Epidermal melanocyte (primary cell): ENCODE measurements around the gene RAX2.
"Not testable (repeated sequence)": the region's sequence is repeated elsewhere in the genome, so short reads cannot be mapped to it uniquely, and the experiment has no call there.

Experiments used
- DNase-seq: peaks from one replicate; pipeline ENCODE4 v3.0.0; 2011; ENCODE audit warnings: low spot score; ENCODE audit not compliant: insufficient read length

The RAX2 gene

DNA sequence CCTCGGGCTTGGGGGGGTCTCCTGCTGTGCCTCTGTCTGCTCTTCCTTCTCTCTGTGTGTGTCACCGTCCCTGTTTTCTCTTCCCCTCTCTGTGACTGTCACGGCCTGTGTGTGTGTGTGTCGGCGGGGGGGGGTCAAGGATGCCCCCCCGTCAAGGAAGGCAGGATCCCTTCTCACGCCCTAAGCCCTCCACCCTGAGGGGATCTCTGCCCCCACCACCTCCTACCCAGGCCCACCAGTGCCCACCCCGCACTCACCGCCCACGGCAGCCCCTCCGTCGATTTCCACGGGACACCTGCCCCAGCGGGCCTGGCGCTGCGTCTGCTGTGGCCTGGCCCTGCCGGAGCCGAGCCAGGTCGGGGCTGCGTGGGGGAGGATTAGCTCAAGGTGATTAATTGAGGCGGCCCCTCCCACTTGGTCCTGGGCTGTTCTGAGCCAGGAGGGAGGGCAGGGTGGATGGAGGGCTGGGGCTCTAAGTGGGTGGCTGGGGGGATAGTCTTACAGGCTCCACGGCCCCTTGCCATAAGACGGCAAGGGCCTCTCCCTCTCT is at the start of gene RAX2:
RAX2 (minus strand) TSS at position 323 of the 550 bp plus-strand sequence. CDS start 486 bp downstream, outside the sequence.
- DNase-seq = no peak

DNA sequence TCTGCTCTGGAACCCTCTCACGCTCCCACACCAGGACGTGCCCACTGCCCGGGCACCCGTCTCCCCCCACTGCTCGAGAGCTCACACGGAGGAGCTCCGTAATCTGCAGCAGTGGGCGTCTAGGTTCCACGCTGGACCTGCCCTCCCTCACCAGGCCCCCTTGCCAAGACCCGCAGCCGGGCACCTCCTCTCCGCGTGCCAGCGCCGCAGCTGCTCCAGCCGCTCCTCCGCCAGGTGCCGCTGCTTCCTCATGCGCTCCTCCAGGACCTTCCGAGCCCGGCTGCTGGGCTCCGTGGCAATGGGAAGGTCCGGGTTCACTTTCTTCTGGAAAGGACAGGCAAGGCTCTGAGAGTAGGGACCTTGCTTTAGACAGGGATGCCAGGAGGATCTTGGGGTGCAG is 49.1 kb upstream of the RAX2 start:
- no peak for DNase-seq

DNA sequence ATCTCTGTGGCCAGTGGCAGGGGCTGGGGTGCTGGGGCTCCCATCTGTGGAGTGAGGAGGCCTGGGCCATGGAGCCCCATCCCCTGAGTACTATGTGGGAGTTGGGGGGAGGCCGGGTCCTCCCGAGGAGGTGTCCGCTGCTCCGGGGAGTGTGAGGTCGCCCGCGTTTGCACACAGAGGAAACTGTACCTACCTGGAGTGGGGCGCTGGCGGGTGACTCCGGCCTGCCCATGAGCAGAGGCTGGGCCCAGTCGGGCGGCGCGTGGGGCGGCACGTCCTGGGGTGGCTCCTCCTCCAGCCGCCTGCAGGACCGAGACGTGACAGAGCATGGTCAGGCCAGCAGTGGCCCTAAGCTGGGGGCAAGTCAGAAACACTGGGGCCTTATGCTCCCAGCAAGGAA is 48.0 kb upstream of the RAX2 start:
- DNase-seq = no peak

DNA sequence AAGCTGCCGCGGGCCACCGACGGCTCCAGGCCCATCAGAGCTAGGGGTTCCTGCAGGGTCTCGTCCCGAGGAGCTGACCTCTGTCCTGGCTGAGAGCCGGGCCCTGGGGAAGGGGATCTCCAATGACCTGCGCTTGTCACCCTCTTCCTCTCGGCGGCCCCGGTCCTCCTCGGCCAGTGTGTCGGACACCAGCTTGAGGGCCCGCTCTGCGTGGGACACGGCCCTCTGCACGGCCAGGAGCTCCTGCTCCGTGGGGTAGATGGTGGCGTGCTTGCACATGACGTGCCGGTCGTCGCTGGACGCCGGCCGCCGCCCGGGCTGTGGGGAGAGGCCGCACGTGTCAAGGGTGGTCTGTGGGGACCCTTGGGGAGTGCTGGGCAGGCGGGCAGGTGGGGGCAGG is 46.9 kb upstream of the RAX2 start:
- DNase-seq = no peak

DNA sequence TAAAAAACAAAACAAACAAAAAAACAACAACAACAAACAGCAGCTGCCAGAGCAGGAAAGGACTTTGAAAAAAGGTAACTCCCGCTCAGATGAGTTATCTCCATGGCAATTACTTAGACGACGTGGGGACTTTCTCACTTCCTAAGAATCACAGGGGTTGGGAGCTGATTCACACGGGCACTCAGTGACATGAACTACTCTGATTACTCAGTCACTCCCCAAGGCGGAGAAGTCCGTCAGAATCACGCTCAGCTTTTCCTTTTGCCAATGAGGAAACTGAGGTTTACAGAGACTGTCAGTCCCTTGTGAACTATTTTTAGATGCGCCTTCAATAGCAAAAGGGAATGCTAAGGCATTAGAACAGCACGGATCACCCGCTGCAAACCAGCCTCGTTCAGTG is 46.4 kb upstream of the RAX2 start:
- no peak for DNase-seq

DNA sequence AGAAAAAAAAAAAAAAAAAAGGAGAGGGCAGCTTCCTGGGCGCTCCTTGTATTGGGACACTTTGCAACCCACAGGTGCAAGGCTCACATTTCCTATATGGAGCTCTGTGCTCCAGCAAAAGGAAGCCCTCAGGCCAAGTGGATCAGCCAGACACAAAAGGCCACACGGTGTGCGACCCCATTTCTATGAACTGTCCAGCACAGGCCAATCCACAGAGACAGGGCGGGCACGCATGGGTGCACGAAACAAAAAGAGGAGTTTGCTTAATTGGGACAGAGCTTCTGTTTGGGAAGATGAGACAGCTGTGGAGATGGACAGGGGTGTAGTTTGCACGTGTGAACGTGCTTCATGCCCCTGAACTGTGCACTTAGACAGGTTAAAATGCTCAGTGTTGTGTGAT is 45.7 kb upstream of the RAX2 start:
- no peak for DNase-seq

DNA sequence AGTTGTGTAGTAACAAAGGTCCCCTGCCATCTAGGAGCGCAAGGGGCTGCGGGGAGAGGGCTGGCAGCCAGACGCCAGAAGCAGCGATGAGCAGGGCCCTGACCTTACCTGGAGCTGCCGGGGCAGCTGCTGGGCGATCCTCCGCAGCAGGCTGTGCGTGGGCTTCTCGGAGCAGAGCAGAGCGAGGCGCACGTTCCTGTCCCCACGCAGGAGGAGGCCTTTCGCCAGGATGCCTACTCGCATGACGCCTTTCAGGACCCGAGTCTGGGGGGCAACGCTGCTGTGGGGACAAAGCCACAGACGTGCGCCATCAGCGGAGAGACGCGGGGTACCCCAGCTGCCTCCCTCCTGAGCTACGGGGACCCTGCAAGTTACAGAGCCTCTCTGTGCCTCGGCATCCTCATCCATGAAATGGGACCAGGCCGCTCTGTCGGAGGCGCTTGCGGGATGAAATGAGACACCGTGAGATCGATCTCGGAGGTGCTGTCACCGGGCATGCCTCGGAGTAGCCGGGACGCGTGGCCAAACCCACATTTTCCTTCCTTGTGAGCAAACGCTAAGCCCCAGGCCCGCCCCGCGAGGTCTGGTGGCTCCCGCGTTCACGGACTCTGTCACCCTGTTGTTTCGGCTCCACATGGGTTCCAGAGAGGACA is 44.7 kb upstream of the RAX2 start:
- no peak for DNase-seq

DNA sequence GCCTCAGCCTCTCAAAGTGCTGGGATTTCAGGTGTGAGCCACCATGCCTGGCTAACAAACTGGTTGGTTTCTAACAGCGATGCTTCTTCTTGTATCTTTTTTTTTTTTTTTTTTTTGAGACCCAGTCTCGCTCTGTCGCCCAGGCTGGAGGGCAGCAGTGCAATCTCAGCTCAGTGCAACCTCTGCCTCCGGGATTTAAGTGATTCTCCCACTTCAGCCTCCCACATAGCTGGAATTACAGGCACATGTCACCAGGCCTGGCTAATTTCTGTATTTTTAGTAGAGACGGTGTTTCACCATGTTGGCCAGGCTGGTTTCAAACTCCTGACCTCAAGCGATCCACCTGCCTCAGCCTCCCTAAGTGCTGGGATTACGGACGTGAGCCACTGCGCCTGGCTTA is 44.1 kb upstream of the RAX2 start:
- DNase-seq = not testable (repeated sequence)

DNA sequence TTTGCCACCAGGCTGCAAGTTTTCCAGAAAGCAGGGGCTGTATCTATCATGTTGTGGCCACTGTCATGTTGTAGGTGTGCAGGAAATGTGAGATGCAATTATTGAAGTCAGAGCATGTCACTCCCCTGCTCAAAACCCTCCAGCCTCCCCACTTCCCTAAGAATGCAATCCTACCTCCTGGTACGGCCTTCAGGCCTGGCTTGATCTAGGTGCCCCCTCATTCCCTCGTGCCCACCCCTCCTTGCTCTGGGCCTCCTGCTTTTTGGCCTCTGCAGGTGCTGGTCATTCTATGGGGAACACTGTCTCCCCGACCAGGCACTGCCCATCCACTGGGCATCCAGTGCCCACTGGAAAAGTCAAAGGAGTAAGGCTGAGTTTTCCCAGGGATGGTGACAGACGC is 42.6 kb upstream of the RAX2 start:
- no peak for DNase-seq

DNA sequence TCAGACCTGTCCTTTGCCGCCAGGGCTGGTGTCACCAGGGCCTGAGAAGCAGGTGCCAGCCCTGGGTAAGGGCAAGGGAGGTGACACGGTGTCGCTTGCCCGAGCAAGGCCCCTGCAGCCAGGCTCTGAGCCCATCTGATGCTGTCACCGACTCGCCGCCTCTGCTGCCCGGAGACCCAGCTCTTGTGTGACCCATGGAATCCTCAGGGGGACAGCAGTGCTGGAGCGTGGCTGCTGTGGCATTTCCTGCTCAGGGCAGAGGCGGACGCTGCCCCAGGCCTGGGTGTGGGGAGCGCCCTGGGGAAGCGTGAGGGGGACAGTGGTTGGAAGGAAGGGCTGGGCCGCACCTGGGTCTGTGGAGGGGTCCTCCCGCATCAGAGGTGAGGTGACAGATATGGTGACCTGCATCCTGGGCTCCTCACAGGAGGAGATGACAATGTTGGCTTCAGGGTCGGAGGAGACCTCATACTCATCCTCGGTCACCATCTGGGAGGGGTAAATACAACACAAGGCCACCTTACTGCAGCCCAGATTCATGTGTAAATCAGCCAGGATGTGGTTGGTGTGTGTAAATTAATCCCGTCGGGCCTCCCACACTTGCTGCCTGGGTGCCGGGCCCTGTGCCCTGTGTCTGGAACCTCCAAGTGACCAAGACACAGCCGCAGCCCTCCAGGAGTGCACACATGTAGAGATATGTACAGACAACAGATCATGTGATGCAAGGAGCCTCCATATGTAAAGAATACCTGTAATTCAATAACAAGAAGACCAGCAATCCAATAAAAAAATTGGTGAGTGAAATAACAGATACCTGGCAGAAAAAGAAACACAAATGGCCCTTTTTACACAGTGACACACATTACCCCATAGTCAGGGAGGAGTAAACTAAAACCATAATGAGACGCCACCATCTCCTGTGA is 41.7 kb upstream of the RAX2 start:
- no peak for DNase-seq

DNA sequence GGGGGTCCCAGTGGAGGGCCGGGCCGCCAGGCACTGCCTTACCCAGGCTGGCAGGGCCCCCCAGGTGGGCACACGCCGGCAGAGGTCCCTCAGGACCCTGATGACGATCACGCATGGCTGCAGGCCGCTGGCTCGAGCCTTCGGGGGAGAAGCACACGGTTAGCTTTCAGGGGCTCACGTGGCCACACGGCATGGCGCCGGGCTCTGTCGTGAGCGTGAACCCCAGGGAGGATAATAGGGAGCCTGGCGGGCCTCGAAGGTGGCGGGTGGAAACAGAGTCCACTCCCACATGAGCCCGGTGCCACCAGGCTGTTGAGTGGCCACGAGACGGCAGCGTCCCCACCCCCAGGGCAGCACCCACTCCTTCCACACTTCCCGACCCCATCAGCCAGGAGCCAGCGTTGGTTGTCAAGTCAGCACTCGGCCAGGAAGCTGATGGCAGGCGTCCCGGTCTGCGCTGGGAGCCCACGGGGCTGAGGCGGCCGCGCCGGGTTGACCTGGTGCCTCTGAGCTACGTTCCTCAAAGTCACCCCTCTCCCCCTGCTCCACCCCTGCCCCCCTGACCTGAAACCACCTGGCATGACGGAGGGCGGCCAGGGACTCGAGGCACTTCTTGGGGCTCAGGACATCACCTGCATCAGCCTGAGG is 38.8 kb upstream of the RAX2 start:
- DNase-seq = no peak

DNA sequence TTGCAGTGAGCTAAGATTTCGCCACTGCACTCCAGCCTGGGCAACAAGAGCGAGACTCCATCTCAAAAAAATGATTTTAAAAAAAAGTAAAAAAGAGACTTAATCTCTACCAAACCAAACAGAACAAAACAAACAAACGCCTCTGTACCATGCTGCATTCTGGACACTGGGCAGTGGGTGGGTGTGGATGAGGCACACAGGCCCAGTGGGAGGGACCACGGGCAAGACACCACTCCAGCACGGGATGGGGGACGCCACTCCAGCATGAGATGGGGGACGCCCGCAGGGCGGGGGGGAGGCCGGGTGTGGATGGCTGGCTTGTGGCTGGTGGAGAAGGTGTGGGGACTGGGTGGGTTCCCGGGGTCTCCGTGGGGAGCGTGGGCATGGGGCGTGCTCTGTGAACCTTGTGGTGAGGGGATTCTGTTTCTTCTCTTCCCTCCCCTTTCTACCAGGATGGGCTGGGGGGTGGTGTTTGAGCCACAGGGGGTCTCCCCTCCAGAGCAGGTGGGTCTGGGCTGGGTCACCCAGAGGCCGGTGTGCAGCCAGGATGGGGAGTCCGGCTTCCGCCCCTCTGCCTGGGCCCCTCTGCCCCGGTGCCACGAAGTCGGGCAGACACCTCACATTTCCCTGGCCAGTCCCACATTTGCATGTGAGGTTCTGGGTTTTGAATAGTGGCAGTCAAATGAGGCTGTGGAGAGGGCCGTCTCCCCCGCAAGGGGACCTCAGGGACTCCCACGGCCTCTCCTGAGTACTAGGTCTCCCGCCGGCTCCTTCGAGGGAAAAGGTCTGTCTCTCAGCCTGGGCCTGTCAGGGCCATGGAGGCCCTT is 38.1 kb upstream of the RAX2 start:
- no peak for DNase-seq

DNA sequence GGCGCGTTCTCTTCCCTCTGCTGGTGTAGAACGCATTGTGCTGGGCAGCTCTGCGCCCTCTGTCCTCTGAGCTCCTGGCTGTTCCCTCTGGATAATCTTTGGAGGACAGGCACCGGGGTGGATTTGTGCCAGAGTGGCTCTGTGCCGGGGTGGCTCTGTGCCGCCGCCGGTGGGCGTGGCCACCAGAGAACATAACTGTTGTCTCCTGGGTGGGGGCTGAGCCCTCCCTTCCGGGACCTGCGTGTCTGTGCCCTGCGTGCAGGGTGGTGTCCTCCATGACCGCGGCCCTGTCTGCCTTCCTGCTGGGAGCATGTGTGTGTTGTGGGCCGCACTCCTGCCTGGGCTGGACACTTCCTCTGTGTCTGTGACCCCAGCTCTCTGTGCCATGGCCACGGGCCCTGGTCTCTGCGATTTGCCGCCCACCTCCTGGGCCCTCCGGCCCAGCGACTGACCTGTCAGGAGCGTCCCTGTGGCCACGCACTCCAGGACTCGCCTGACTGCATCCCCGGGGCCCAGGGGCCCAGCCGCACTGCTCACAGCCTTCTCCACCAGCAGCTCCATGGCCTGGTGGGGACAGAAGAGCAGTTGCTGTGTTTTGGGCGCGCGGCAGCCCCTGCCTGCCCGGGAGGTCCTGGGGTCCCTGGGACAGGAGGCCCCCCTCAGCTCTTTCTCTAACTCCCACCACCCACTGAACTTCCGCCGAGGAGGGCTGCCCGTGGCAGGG is 36.6 kb upstream of the RAX2 start:
- no peak for DNase-seq

DNA sequence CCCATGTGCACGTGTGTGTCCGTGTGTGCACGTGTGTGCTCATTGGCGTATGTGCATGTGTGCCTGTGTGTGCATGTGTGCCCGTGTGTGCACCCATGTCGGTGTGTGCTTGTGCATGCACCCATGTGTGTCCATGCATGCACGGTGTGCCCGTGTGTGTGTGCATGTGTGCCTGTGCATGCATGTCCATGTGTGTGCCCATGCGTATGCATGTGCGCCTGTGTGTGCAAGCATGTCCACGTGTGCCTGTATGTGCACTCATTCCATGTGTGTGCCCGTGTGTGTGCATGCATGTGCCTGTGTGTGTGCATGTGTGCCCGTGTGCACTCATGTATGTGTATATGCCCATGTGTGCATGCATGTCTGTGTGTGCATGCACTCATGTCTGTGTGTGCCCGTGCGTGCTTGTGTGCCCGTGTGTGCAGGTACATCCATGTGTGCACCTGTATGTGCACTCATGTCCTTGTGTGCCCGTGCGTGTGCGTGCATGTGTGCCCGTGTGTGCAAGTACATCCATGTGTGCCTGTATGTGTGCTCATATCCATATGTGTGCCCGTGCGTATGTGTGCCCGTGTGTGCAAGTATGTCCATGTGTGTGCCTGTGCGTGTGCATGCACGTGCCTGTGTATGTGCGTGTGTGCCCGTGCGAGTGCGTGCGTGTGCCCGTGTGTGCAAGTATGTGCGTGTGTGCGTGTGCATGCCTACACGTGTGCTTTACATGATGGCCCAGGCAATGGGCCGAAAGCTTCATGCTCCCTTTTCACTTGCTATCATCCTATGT is 35.7 kb upstream of the RAX2 start:
- no peak for DNase-seq

DNA sequence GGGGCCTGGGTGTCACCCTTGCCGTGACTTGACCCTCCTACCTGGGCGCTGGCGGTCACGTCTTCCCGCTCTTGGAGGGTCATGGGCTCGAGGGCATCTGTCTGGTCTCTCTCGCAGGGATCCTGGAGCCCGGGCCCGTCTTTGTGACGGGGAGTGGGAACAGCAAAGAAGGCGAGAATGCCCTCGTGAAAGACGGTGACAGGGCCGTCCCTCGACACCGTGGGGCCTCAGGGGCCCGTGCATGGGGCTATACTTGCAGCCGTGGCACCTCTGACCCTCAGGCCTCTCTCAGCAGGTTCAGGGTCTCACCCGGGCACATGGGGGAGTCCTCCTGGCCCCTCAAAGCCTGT is 35.1 kb upstream of the RAX2 start:
- DNase-seq = no peak

DNA sequence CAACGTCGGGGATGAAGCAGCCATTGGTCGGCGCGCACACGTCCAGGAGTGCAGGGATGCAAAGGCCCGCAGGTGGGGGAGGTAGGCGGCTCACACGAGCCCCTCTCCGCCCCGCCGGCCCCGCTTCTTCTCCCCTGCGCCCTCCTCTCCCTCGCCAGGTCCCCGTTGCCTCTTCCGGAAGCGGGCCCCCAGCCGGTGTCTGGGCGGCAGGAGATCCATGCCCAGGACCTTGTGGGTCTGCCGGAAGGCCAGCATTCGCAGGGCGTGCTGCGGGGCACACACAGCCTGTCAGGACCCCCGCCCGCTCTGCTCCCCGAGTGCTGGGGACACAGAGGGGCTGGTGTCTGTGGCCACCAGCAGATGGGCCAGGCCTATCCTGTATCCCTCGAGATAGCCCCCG is 33.8 kb upstream of the RAX2 start:
- DNase-seq = no peak

DNA sequence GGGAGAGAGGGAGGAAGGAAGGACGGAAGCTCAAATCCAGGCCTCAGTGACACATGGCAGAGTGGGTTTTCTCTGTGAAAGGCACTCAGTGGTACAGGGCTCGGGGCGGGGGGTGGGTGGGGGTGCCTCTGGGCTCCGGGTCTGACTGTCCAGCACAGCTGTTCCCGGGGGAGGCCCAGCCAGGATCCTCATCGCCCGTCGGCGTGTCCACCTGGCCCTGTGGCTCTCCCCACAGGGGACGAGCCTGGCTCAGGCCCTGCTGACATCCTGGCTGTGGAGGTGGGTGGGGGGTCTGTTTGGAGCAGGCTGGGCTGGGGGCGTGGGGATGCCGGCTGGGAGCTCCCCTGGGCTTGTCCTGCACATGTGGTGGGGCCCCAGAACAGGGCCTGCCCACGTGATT is 32.4 kb upstream of the RAX2 start:
- DNase-seq = no peak

DNA sequence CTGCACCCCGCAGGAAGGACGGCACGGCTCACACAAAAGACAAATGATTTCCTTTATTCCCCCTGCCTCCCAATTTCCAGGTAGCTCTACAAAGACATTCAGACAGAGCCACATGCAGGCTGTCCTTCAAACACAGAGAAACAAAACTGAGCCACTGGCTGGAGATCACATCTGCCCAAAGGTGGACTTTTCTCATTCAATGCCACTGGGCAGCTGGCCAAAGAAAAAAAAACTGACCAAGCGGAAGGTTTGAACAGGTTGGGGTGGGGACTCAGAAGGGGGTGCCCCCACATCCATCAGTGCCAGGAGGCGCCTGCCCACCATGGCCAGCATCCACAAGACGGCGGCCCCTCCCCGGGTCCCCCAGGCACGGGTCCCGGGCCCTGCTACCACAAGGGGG is 32.0 kb upstream of the RAX2 start:
- DNase-seq = no peak

DNA sequence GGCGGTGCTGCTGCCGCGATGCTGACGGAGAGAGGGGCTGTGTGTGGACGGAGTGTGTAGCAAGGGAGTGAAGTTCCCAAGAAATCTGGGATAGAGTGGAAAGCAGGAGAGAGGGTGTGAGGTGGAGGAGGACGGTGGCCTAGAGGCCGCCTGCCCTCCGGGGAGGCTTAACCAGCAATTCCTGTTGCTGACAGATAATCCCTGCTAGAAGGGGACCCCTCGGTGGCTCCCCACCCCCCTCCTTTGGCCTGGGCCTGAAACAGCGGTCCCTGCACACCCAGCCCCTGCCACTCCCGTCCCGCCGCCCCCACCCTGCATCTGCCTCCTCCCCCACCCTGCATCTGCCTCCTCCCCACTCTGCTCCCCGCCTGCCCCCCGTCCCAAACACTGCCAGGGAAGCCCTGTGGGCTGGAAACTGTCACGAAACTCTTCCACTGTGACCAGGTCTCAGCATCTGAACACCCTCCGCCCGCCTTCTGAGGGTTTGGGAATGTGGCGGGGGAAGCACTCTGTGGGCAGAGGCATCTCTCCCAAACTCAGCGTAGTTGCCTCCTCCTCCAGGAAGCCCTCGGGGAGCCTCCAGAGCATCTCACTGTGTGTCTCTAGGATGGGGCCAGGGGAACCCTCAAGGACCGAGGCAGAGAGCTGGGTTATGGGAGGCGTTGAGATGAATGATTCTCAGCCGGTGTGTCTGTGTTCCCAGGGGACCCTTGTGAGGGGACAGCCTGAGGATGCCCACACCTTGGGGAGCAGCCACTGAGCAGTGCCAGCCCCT is 31.3 kb upstream of the RAX2 start:
- DNase-seq = no peak
